ENCODE data around the gene CCNT1.
"Not testable (repeated sequence)": the region's sequence is repeated elsewhere in the genome, so short reads cannot be mapped to it uniquely, and the experiment has no call there.

Gene CCNT1

GRCh38 chr12:48716493-48717251 lies at the start of gene CCNT1:
Gene CCNT1 (minus strand): TSS chr12:48716707. CDS start chr12:48716675, 32 bp downstream.
- DNase-seq (ENCODE audit: low read depth), result peak; percentile 96

- no peak for DNase-seq (ENCODE audit: low read depth)
Measured at GRCh38 chr12:48765753-48766162, 49.3 kb upstream of the CCNT1 start.

GRCh38 chr12:48764521-48764920 lies 48.0 kb upstream of the CCNT1 start:
- DNase-seq (ENCODE audit: low read depth), result no peak

DNA sequence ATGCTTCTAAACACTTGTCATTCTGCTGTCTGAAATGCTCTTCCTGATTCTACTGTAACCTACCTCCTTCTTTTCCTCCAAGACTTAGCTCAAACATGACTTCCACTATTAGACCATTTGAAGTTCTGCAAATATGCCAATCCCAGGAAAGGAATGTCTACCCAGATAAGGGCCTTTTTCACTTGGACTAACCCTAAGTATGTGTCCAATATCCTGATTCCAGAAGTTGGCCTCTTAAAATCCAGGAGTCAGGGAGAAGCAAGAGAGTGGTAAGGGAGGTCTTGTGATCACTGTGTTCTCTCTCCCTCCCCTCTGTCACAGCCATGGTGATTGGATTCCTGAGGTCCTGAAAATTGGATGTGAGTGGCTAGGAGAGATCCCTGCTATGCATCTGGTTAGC lies 42.2 kb upstream of the CCNT1 start:
- no peak for DNase-seq (ENCODE audit: low read depth)

GRCh38 chr12:48758186-48758585 lies 41.7 kb upstream of the CCNT1 start:
- no peak for DNase-seq (ENCODE audit: low read depth)

DNA sequence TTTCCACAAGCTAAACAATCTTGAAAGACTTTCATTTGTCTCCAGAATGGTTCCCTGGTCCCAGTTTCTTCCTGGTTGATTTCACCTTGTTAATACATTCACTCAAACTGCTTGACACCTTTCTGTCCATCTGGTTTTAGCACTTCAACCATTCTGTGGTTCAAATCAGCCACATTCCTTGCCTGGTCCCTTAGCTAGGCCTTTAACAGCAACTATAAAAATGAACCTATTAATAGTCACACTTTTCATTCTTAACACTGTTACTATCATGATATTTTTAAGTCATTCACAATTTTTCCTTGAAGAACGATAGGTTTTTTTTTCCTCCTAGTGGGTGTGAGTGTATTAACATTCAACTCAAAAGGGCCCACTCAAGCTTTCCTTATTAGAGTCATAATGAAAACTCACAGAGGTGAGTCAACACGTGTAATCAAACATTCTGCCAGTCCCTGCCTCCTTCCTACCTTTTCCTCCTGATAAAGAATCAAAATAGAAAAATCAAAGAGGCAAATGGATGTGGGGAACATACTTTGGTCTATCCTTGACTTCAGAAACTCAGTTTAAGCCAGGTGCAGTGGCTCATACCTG lies 34.4 kb upstream of the CCNT1 start:
- DNase-seq (ENCODE audit: low read depth), result no peak

DNA sequence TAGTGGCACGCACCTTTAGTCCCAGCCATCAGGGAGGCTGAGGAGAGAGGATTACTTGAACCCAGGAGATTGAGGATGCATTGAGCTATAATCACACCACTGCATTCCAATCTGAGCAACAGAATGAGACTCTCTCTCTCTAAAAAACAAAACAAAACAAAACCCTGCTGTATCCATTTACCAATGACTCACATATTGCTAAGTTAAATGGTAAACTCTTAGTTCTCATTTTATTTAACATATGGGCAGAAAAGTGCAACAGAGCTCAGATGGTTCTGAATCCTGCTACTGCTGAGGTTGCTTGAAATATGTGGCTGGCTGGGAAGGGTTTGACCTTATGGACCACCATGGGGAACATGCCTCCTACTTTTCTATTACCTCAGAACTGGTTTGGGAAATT lies 33.7 kb upstream of the CCNT1 start:
- no peak for DNase-seq (ENCODE audit: low read depth)

DNA sequence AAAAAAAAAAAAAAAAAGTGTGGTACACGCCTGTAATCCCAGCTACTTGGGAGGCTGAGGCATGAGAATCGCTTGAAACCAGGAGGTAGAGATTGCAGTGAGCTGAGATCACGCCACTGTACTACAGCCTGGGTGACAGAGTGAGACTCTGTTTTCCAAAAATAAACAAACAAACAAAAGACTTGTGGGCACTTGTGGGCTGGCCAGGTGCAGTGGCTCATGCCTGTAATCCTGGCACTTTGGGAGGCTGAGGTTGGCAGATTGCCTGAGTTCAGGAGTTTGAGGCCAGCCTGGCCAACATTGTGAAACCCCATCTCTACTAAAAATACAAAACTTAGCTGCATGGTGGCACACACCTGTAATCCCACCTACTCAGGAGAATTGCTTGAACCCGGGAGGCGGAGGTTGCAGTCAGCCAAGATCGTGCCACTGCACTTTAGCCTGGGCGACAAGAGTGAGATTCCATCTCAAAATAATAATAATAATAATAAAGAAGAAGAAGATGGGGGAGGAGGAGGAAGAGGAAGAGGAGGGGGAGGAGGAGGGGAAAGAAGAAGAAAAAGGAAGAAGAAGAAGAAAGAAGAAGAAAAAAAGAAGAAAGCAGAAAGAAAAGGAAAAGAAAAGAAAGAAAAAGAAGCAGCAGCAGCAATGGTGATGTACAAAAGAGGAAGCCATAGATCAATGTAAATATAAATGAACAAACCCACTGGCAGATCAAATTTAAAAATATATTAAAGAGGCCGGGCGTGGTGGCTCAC lies 27.9 kb upstream of the CCNT1 start:
- no peak for DNase-seq (ENCODE audit: low read depth)

DNA sequence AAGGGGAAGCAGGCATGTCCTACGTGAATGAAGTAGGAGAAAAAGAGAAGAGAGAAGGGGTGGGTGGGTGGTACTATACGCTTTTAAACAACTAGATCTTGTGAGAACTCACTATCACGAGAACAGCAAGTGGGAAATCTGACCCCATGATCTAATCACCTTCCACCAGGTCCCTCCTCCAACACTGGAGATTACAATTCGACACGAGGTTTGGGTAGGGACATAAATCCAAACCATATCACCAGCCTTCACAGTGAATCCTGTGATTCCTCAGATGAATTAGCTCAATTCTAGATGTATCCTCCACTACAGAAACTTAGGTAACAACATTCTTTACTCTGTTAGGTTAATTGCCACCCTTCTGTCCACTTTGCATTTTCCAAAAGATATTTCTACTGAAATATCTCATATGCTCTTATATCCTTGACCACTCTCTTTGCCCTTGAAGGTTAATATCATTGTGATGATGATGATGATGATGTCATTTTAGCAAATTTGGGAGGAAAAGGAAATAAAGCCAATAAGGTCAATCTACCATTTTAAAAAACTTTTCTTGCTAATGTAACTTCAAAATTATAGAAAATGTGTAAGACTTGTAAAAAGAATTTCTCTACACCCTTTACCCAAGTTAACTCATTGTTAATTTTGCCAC lies 23.2 kb upstream of the CCNT1 start:
- DNase-seq (ENCODE audit: low read depth), result no peak

- DNase-seq (ENCODE audit: low read depth), result no peak
Measured at GRCh38 chr12:48736456-48736855, 19.9 kb upstream of the CCNT1 start.

DNA sequence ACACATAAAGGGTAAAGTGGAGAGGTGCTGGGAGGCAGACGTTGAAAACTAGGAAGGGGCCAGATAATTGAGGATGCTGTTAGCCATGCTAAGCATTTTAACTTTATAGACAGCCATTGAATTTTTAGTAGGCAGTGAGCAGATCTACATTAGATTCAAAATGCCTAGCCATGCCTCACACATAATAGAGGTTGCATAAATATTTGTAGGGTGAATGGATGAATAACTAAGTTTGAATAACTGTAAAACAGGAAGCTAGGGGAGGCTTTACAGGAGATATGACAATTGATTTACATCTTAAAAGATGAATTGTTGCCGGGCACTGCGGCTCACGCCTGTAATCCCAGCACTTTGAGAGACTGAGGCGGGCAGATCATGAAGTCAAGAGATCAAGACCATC lies 12.3 kb upstream of the CCNT1 start:
- DNase-seq (ENCODE audit: low read depth), result no peak

- not testable (repeated sequence) for DNase-seq (ENCODE audit: low read depth)
Measured at GRCh38 chr12:48720737-48721136, 4.2 kb upstream of the CCNT1 start.

GRCh38 chr12:48720171-48720570 lies 3.7 kb upstream of the CCNT1 start:
- DNase-seq (ENCODE audit: low read depth), result not testable (repeated sequence)

DNA sequence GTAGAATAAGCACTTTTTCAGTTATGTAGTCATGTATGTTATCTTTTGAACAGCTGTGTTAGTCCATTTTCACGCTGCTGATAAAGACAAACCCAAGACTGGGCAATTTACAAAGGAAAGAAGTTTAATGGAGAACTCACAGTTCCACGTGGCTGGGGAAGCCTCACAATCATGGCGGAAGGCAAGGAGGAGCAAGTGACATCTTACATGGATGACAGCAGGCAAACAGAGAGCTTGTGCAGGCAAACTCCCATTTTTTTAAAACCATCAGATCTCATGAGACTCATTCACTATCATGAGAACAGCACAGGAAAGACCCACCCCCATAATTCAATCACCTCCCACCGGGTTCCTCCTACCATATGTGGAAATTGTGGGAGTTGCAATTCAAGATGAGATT lies 2.5 kb upstream of the CCNT1 start:
- not testable (repeated sequence) for DNase-seq (ENCODE audit: low read depth)

DNA sequence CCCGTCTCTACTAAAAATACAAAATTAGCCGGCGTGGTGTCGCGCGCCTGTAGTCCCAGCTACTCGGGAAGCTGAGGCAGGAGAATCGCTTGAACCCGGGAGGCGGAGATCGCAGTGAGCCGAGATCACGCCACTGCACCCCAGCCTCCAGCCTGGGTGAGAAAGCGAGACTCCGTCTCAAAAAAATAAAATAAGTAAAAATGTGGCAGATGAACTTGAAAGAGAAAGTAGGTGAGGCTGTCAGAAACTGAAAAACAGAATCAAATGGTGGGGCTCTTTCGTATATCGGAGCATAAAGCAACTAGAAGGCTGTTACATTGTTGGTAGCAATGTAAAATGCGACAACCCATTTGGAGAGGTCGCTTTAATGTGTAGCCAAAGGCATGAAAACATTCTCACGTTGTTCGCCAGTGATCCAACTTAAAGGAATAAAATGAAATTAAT lies 767 bp upstream of the CCNT1 start:
- no peak for DNase-seq (ENCODE audit: low read depth)

GRCh38 chr12:48716168-48716492 lies 377 bp downstream of the CCNT1 start:
- DNase-seq (ENCODE audit: low read depth), result no peak

- DNase-seq (ENCODE audit: low read depth), result no peak
Measured at GRCh38 chr12:48712209-48712608, 4.3 kb downstream of the CCNT1 start.

DNA sequence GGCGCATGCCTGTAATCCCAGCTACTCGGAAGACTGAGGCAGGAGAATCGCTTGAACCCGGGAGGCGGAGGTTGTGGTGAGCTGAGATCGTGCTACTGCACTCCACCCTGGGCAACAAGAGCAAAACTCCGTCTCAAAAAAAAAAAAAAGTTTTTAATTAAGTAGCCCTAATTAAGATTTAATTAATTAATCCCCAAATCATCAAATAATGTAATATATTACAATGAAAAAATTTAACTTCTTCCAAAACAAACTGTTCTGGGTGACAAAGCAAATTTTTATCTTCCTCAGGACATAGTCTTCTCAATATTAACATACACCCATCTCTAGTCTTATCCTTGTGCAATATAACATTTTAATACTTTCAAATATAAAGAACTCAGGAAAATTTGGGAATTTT lies 17.7 kb downstream of the CCNT1 start:
- DNase-seq (ENCODE audit: low read depth), result not testable (repeated sequence)

GRCh38 chr12:48696626-48697025 lies 19.9 kb downstream of the CCNT1 start:
- DNase-seq (ENCODE audit: low read depth), result no peak

GRCh38 chr12:48695859-48696258 lies 20.6 kb downstream of the CCNT1 start:
- no peak for DNase-seq (ENCODE audit: low read depth)

DNA sequence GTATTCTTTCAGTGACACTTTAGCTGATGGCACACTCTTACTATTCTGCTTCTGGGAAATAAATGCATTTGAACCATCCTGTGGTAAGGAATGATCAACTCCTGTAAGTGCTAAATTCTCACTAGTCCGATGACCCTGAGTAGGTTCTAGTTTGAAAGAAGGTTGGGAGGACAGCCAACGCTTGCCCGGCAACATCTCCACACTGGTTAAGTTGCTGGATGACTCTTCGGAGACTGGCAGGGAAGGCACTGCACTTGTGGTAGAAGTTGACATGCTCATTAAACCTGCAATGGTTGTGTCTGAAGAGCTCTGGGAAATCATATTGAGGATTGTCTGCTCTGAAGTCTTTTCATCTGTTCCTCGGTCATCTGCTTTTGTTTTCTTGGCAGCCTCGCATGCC lies 22.5 kb downstream of the CCNT1 start:
- DNase-seq (ENCODE audit: low read depth), result no peak

GRCh38 chr12:48693572-48693971 lies 22.9 kb downstream of the CCNT1 start:
- no peak for DNase-seq (ENCODE audit: low read depth)
